Measurements from ENCODE around the gene SLC9A2. TPM values are rescaled to one million over a fixed set of nuclear protein-coding genes. Genes with fewer than 3 reads are reported as not detected.

Gene SLC9A2, protein sequence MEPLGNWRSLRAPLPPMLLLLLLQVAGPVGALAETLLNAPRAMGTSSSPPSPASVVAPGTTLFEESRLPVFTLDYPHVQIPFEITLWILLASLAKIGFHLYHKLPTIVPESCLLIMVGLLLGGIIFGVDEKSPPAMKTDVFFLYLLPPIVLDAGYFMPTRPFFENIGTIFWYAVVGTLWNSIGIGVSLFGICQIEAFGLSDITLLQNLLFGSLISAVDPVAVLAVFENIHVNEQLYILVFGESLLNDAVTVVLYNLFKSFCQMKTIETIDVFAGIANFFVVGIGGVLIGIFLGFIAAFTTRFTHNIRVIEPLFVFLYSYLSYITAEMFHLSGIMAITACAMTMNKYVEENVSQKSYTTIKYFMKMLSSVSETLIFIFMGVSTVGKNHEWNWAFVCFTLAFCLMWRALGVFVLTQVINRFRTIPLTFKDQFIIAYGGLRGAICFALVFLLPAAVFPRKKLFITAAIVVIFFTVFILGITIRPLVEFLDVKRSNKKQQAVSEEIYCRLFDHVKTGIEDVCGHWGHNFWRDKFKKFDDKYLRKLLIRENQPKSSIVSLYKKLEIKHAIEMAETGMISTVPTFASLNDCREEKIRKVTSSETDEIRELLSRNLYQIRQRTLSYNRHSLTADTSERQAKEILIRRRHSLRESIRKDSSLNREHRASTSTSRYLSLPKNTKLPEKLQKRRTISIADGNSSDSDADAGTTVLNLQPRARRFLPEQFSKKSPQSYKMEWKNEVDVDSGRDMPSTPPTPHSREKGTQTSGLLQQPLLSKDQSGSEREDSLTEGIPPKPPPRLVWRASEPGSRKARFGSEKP
- 0.08 TPM for total RNA-seq
- long read RNA-seq = 0 reads

- intact Hi-C loops (cut with DNase I) = loop anchor here (5.0 kb wide), 1 partner anchor 97 kb away; no protein-coding TSS in a partner anchor
- no peak for DNase-seq (ENCODE audit: low spot score)
Observed at GRCh38 chr2:102619414-102620319, at the start of gene SLC9A2. TSS of gene SLC9A2 (plus strand) at chr2:102619553. CDS start at chr2:102619849, 296 bp downstream.

DNA sequence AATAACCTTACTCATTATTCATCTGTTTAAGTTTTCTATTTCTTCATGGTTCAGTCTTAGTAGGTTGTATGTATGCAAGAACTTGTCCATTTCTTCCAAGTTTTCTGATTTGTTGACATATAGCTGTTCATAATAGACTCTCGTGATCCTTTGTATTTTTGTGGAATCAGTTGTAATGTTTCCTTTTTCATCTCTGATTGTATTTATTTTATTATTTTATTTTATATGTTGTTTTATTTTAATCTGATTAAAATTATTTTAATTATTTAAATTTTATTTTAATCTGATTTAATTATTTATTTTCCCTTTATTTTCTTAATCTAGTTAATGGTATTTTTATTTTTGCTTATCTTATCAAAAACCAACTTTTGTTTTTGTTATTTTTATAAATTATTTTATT lies 43.5 kb upstream of the SLC9A2 start:
- intact Hi-C loops (cut with DNase I) = no loop called here
- no peak for DNase-seq (ENCODE audit: low spot score)

DNA sequence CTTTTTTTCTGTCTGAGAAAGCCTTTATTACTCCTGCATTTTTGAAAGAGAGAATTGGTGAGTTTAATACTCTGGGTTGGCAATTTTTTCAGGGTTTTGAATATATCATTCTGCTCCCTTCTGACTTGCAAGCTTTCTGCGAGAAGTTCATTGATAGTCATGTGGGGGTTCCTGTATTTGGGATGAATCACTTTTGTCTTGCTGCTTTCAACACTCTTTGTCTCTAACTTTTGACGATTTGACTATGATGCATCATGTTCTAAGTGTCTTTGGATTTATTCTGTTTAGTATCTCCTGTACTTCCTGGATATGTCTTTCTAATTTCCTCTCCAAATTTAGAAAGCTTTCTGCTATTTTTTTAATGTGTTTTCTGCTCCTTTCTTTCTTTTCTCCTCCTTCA lies 41.0 kb upstream of the SLC9A2 start:
- intact Hi-C loops (cut with DNase I) = no loop called here
- no peak for DNase-seq (ENCODE audit: low spot score)

GRCh38 chr2:102581911-102582310 lies 37.4 kb upstream of the SLC9A2 start:
- intact Hi-C loops (cut with DNase I) = no loop called here
- DNase-seq (ENCODE audit: low spot score) = no peak

DNA sequence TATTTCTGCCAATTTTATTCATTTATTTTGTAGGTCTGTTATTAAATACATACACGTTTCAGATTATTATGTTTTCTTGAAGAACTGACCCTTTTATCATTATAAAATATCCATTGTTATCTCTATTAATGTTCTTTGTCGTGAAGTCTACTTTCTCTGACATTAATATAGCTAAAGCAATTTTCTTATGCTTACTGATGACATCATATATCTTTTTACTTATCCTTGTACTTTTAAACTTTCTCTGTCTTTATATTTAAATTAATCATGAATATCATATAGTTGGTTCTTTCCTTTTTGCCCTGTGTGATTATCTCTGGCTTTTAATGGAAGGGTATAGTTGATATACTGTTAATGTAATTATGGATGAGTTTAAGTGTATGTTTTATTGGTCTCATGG lies 36.5 kb upstream of the SLC9A2 start:
- no peak for DNase-seq (ENCODE audit: low spot score)
- intact Hi-C loops (cut with DNase I) = no loop called here

DNA sequence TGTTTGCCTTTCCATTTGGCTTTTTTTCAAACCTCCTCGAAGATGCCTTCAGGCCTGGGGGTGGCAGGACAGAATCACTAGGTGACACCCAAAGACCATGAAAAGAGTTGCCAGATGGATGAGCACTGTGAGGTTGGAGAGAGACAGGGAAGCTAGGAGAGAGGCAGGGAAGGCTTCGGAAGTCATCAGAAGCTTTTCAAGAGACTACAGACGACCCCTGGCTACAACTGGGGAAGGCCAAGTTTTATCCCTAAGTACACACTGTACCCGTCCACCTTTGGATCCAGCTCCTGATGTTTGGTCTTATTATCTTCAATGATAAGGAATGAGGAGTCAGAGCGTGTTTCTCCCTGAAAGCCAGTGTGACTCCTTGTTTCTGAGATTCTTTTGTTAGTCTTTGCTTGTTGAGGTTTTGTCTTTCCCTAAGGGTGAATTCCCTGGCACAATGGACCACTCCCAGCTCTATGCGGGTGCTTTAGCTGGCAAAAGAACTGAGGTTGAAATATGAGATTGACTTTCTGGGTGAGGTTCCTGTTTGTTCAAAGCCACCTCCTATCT lies 33.4 kb upstream of the SLC9A2 start:
- DNase-seq (ENCODE audit: low spot score) = no peak
- intact Hi-C loops (cut with DNase I) = no loop called here

DNA sequence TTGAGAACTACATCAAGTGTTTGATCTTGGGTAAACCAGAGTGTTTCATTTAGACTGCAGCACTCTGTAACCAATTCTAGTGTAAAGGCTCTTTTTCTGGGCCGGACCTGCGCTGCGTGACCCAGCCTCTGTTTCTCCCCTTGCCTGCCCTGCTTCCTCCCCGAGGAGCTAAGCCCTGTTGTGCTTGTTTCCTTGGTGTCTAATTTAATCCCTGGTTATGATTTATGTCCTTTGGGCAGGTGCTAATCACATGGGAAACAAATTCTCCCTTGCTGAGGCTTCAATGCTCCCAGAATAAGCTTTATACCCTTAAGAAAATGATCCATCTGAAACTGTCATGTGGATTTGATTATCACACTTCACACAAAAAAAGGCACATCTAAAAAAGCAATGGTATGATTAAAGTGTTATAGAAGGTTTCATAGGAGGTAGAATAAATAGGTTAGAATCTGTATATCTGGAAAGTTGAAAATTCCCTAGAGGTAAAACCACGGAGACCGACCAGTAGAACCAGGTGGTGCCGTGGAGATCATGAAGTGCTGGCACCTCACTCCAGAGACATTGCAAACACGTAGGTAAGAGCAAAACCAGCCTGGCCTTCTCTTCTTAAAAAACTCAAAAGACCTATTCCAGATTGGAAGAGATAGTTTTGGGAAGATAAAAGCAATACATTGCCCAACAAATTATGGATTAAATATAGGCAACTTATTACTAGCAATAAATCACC lies 31.0 kb upstream of the SLC9A2 start:
- DNase-seq (ENCODE audit: low spot score) = no peak
- intact Hi-C loops (cut with DNase I) = no loop called here

- intact Hi-C loops (cut with DNase I) = no loop called here
Observed at GRCh38 chr2:102589444-102589843, 29.9 kb upstream of the SLC9A2 start.

GRCh38 chr2:102591491-102592045 lies 27.8 kb upstream of the SLC9A2 start:
- DNase-seq (ENCODE audit: low spot score) = no peak
- intact Hi-C loops (cut with DNase I) = loop anchor here (10.0 kb wide), 1 partner anchor 77 kb away; no protein-coding TSS in a partner anchor

More at GRCh38 chr2:102589444-102589843, 29.9 kb upstream of the SLC9A2 start:
- no peak for DNase-seq (ENCODE audit: low spot score)

- no peak for DNase-seq (ENCODE audit: low spot score)
- intact Hi-C loops (cut with DNase I) = loop anchor here (10.0 kb wide), 1 partner anchor 78 kb away; no protein-coding TSS in a partner anchor
Observed at GRCh38 chr2:102592601-102593000, 26.8 kb upstream of the SLC9A2 start.

GRCh38 chr2:102593516-102593915 lies 25.8 kb upstream of the SLC9A2 start:
- intact Hi-C loops (cut with DNase I) = loop anchor here (10.0 kb wide), 1 partner anchor 79 kb away; no protein-coding TSS in a partner anchor
- DNase-seq (ENCODE audit: low spot score) = no peak

GRCh38 chr2:102594445-102595016 lies 24.8 kb upstream of the SLC9A2 start:
- intact Hi-C loops (cut with DNase I) = loop anchor here (10.0 kb wide), 1 partner anchor 80 kb away; no protein-coding TSS in a partner anchor

DNA sequence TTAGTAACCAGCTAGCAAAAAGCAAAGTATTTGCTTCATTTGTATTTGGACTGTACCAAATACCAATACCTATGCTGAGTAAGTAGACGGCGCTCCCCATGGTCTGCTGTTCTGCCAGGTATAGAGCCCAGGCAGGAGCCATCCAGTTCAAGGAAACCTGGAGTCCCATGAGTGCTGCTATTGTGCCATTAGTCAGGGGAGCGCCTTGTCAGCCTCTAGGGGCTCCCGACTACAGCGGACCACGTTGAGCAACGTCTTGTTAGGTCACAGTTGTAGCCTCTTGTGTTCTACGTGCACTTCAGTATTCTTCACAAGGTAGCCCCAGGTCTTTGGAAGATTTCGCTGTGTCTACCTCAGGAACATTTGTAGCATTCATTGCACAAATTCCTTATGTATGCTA lies 21.6 kb upstream of the SLC9A2 start:
- DNase-seq (ENCODE audit: low spot score) = no peak
- intact Hi-C loops (cut with DNase I) = loop anchor here (10.0 kb wide), 1 partner anchor 83 kb away; no protein-coding TSS in a partner anchor

More at GRCh38 chr2:102594445-102595016, 24.8 kb upstream of the SLC9A2 start:
- DNase-seq (ENCODE audit: low spot score) = no peak

- DNase-seq (ENCODE audit: low spot score) = no peak
- intact Hi-C loops (cut with DNase I) = loop anchor here (10.0 kb wide), 1 partner anchor 85 kb away; no protein-coding TSS in a partner anchor
Observed at GRCh38 chr2:102599486-102599885, 19.9 kb upstream of the SLC9A2 start.

DNA sequence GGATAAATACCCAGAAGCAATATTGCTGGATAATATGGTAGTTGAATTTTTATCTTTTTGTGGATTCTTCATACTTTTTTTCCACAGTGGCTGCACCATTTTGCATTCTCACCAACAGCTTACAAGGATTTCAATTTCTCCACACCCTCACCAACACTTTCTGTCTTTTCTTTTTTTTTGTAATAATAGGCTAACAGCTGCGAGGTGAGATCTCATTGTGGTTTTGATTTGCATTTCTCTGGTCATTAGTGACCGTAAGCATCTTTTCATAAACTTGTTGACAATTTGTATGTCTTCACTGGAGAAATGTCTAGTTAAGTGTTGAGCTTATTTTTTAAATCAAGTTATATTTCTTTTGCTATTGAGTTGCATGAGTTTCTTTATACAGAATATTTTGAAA lies 17.6 kb upstream of the SLC9A2 start:
- intact Hi-C loops (cut with DNase I) = no loop called here
- no peak for DNase-seq (ENCODE audit: low spot score)

- no peak for DNase-seq (ENCODE audit: low spot score)
- intact Hi-C loops (cut with DNase I) = no loop called here
Observed at GRCh38 chr2:102603904-102604303, 15.4 kb upstream of the SLC9A2 start.

GRCh38 chr2:102604769-102605168 lies 14.6 kb upstream of the SLC9A2 start:
- intact Hi-C loops (cut with DNase I) = no loop called here

DNA sequence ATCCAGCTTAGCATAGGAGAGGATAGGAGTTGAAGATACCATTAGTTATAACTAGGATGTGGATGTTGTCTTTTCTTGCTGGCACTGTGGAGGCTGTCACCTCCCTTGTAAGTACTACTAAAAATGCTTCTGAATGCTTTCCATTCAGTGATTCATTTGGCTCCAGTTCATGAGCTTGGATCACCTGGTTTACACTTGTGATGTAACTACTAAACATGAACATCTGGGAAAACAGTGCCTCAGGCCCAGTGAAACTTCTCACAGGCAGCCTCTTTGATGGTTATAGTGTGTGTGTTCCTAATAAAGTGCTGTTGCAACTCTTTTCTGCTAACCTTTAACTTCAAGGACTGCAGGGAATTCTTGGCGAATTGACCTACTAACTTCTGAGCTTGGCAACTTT lies 13.0 kb upstream of the SLC9A2 start:
- intact Hi-C loops (cut with DNase I) = no loop called here
- no peak for DNase-seq (ENCODE audit: low spot score)

More at GRCh38 chr2:102604769-102605168, 14.6 kb upstream of the SLC9A2 start:
- DNase-seq (ENCODE audit: low spot score) = no peak

Measured in cardiac septum (tissue), 1 donor.